GM18868 (cell line): ENCODE results near the gene FBXO11.
"Not testable (repeated sequence)": the region's sequence is repeated elsewhere in the genome, so short reads cannot be mapped to it uniquely, and the experiment has no call there.

ENCODE experiments used
- ATAC-seq: cut with Tn5 transposase; IDR thresholded peaks from one replicate; pipeline ENCODE4 v1.9.1; 2021; ENCODE audit warnings: mild to moderate bottlenecking, moderate library complexity; ENCODE audit not compliant: unreplicated experiment

The FBXO11 gene

DNA sequence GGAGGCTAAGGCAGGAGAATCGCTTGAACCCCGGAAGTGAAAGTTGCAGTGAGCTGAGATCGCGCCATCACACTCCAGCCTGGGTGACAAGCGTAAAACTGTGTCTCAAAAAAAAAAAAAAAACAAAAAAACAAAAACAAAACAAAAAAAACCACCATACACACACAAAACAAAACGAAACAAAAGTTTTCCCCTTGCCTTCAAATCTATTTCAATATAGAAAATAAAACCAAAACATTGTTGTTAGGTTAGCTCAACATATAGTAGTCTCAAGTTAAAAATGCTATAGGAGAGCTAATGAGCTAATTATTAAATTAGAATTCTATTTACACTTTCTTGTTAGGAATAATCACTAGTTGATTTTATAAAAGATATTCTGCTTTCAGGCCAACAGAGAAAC is 43.3 kb downstream of the FBXO11 start:
- no peak for ATAC-seq

DNA sequence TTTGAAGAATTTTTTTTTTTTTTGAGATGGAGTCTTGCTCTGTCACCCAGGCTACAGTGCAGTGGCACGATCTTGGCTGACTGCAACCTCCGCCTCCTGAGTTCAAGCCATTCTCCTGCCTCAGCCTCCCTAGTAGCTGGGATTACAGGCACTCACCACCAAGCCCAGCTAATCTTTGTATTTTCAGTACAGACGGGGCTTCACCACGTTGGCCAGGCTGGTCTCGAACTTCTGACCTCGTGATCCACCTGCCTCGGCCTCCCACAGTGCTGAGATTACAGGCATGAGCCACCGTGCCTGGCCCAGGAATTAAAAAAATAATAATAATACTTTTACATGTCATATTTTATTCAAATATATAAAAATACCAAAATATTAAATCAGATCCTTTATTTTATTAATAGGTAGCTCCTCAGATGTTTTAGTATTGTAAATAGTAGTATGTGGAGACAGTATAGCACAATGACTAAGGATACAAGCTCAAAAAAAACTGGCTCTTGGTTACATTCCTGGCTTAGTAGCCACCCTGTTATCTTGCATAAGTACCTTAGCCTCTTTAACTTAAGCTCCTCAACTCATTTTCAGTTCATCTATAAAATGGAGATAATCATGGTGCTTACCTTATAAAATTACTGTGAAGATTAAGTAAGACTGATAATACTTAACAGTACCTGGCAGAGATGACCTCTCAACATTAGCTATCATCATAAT is 53.1 kb downstream of the FBXO11 start:
- ATAC-seq = not testable (repeated sequence)

DNA sequence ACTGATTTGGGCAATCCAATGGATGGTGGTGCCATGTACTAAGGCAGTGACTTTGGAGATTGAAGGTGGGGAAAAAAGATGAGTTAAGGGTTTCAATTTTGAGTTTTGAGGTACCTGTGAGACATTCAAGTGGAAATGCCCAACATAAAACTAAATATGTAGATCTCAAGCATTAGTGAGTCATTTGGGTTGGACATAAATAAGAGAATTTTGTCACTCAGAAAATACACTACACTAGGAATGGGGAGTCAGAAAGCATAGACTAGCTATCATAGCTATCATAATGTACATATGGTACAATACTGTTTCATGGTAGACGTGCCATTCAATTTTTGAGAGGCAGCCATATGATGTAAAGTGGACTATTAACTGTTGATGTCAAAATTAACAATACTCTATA is 56.1 kb downstream of the FBXO11 start:
- no peak for ATAC-seq

DNA sequence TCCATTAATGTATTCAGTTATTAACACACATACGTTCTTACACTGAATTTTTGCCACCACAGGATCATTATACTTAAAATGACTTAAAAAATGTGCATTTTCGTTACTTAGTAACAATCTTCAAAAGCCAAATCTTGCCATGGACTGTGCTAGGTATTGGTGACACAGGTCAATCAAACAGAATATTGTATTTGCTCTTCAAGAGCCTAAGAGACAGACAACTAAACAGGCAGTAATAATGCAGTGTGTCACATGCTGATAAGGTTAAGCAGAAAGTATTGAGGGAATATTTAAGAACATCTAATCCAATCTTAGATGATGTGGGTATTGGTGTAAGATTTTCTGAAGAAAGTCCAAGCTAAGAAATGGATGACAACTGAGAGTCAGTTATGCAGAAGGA is 56.9 kb downstream of the FBXO11 start:
- ATAC-seq = no peak

DNA sequence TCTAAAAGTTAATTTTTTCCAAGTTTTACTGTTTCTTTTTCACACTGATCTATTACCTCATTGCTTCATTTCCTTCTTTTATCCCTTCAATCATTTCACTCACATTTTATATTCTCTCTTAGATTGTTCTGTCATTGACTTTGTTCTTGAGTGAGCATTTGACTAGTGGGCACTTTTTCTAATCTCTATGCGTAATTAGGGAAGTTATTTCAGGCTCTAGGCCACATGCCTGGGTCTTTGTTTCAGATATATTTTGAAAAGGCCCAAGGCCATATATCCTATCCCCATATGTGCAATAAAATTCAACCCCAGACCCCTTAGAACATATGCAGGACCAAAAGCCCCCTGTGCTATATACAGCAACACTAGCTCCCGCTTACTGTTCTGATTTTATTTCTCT is 62.1 kb downstream of the FBXO11 start:
- ATAC-seq = no peak

DNA sequence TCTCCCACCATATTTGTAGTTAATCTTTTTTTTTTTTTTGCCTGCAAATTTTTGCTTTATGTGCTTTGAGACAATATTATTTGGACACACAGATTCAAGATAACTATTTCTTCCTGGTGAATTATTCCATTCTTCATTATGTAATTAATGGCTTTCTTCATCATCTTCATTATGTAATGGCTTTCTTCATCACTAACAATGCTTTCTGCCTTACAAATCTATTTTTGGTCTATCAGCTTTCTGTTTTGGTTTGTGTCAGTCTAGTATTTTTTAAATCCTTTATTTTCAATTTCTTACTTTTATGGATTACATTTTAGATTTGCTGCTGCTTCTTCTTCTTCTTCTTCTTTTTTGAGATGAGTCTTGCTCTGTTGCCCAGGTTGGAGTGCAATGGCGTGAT is 62.9 kb downstream of the FBXO11 start:
- no peak for ATAC-seq

DNA sequence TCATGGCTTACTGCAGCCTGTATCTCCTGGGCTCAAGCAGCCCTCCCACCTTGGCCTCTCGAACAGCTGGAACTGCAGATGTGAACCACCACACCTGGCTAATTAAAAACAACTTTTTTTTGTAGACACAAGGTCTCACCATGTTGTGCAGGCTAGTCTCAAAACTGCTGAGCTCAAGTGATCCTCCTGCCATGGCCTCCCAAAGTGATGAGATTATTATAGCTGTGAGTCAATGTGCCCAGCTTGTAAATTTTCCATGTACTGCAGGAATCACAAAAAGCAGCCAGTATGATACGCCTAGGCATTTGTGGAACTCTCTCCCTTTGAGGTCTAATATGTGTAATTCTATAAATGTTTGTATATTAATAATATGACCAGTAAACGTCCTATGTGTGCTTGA is 63.5 kb downstream of the FBXO11 start:
- no peak for ATAC-seq

DNA sequence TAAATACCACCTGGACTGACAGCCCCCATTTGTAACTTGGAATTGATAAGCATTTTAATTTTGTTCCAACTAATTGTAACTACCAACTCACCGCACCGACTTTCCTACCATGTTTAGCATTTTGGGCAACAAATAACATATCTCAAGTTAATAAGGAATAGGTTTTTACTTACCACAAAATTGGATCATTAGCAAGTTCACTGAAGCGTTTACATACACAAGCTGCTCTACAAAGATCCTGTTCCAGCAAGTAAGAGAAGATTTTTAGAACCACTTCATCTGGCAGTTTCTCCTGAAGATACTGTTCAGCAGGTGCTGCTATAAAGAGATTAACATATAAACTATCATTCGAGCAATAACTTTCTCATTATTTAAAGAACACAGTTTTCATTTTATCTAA is 67.6 kb downstream of the FBXO11 start:
- no peak for ATAC-seq

DNA sequence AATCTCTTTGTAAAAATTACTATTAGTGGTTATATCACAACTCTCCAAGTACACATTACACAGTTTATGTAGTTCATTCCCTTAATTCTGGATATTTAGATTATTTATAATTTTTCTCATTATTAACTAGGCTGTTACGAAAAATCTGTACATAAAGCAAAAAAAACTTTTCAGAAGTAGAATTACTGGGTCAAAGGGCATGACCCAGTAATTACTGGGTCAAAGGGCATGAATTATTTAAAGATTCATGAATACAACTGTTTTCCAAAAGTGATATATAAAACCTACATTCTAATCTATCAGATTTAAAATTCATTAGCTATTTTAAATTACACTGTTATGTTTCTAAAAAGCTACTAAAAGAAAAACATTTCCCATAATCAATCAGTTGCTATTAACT is 68.0 kb downstream of the FBXO11 start:
- ATAC-seq = no peak

DNA sequence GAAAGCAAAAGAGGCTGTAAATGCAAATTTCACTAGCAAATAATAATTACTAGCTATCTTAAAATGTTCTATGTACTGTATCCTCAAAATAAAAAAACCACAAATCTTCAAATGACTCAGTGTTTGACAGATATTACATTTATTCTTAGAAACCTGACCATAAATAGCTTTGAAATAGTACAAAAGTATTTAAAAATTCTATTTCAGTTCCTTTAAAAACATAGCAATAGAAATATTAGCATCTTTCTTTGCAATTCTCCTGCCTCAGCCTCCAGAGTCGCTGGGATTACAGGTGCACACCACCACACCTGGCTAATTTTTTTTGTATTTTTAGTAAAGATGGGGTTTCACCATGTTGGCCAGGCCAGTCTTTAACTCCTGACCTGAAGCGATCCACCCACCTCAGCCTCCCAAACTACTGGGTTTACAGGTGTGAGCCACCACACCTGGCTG is 72.8 kb downstream of the FBXO11 start:
- ATAC-seq = peak; percentile 89

DNA sequence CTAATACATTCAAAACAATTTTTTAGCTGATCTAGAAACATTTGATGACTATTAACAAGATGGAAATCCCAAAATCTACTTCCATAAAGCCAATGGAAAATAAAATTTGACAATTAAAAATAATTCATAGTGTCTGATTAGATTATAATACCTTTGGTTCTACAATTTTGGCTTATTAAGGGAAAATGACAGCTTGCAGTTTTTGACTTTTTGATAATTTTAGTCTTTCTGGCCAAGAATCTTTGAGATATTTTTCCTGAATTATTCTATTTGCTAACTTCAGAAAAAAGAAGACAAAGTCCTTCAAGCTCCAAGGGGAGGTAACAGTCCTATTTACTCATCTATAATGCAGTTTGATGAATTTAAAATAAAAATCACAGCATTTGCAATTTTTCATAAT is 83.8 kb downstream of the FBXO11 start:
- ATAC-seq = no peak

DNA sequence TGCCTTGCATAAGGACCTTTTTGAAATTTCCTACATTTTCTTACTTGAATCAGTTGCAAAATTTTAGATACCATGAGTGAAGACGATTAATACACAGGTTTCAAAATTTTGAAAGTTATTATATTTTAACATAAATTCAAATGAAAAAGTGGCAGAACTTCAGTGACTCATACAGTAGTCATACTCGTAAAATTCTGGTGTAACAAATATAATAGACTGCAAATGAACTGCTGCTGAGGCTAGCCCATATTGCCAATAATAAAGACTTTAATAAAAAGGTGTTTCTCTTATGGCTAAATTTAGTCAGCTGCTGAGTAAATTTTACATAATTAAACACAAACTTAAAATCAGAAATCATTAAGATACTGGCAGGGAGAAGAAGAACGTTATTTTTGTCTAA is 86.5 kb downstream of the FBXO11 start:
- ATAC-seq = no peak

DNA sequence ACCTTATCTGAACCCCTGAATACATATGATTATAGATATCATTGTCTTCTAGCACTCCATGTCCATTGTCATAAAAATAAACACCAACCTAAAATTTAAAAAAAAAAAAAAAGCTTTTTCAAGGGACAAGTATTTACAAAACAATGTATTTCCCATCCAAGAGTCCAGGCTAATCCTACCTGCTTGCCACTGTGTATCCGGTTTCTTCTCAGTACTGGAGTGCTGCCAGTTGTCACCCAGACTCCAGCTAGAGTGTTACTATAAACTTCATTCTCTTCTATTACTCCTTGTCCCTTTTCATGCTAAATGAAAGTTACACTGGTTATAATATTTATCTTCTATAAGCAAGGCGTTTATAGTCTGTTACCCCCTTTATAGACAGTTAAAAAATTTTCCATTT is 87.5 kb downstream of the FBXO11 start:
- ATAC-seq = no peak

DNA sequence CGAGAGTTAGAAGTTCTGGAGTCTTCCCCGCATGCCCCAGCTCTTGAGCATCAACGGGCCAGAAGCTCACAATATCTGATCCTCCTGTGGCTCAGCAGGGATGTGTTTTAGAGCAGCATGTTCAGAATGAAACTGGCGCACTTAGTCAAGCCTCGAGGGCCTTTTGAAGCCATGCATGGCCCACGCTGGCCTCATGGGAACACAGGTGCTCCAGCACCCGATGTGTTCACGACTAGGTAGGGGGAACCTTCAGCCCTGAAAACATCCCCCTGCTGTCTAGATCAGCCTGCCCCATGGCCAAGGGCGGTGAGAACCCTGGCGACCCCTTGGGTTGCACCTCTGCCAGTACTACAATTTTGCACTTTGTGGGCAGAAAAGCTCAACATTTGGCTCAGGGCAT is 90.5 kb downstream of the FBXO11 start:
- peak; percentile 87 for ATAC-seq

DNA sequence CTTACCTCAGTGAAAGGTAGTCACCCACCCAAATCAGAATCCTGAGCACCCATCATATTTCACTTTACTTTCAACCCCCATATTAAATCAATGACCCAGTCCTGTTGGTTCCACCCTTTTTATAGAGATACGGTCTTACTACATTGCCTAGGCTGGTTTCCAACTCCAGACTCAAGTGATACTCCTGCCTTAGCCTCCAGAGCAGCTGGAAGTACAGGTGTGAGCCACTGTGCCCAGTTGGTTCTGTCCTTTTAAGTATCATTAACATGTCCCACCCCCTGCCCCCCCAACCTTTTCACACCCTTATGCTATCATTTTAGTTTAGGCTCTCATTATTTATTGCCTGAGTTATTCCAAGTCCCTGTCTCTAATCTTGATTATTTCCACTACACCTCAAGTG is 94.6 kb downstream of the FBXO11 start:
- no peak for ATAC-seq

DNA sequence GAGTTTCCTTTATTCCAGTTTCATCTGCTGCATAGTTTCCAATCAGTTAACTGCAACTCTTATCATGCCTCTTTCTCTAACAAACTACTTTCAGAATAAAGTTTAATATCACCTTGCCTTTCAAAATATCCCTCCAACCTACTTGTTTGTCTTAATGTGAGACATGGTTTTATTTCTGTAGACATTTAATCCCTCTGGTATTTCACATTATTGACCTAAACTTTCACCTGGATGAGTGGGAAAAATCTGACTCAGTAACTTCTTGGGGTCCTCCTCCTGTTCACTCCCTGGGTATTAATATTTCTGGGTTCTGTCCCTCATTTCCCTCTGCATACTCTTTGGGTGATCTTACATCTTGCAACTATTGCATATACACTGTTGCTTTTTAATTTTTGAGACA is 95.4 kb downstream of the FBXO11 start:
- no peak for ATAC-seq

DNA sequence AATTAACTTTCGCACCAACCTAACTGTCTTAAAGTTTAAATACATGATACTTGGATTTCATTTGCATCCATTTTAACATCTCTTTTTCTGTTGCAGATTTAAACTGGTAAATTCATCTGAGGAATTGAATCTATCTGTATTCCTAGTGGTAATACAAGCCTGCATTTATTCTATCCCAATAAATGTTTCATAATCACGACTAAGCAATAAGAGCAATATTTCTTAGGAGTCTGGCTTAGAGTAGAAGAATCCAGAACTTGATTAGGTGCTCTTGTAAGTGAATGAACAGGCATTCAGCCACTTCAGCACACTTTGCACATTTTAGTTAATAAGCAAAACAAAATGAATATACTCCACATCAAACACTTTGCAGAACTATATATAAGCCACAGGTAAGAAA is 96.4 kb downstream of the FBXO11 start:
- no peak for ATAC-seq

DNA sequence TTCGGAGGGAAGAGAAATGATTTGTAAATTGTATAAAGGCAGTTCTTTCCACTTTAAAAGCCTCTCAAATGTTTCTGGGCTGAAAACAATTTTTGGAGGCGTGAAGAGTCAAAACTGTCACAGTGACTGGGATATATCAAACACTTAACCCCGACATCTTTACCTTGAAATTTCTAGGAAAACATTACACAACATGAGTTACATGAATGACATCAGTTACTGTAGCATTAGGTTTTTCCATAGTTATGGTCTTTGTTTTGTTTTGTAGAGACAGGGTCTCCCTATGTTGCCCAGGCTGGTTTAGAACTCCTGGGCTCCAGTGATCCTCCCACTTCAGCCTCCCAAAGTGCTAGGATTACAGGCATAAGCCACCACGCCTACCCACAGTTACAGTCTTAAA is 97.7 kb downstream of the FBXO11 start:
- no peak for ATAC-seq

DNA sequence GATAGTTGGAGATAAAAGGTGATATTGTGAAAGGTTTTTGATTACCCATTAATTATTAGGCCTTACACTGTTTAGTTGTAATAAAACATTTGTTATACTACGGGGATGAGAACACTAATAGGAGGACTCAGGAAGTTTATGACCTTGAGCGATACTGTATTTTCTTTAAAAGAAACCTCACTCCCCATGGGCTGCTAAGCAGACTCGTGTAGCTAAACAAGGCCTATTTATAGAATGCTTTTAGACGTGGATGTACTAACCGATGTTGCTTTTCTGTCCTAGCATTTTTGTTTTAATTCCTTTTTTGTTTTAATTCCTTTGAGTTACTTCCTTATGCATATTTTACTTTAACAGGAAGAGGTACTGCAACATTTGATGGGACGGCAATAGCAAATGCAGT is 100.4 kb downstream of the FBXO11 start:
- ATAC-seq = no peak

DNA sequence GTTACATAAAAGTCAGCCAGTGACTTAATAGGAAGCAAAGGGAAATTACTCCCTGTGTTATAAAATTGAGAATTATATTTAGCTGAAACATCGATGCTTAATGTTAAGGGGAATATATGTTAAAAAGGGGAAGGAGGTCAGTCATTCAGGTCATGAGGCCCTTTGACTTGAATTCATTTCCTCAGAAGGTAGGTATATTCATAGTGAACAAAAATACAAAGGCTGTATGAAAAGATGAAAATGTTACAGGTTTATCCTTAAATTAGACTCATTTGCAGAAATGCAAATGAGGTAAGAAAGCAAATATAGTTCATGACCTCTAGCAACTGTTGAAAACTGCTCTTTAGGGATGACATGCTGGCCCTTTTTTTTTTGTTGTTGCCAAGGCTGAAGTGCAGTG is 102.5 kb downstream of the FBXO11 start:
- ATAC-seq = no peak

DNA sequence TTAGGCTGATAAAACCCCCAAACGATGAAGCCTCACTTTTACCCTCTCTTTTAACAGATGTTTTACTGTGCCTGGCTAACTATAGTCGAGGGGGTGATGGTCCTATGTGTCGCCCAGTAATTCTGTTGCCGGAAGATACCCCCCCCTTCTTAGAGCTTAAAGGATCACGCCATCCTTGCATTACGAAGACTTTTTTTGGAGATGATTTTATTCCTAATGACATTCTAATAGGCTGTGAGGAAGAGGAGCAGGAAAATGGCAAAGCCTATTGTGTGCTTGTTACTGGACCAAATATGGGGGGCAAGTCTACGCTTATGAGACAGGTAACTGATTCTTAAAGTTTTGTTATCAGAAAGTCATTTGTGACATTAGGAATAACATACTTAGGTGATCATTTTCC is 102.9 kb downstream of the FBXO11 start:
- no peak for ATAC-seq

DNA sequence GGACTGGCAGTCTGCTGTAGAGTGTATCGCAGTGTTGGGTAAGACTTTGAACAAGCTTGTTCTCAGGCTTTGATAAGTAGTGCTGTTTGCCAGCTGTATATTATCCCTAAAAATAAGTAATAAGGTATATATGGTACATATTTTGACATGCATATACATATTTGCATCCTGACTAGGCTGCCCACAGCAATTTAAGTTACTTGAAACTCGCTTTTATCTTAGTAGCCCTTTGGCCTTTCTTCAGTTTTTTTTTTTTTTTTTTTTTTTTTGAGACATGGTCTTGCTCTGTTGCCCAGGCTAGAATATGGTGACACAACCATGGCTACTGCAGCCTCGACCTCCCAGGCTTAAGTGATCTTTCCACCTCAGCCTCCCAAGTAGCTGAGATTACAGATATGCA is 105.2 kb downstream of the FBXO11 start:
- no peak for ATAC-seq

DNA sequence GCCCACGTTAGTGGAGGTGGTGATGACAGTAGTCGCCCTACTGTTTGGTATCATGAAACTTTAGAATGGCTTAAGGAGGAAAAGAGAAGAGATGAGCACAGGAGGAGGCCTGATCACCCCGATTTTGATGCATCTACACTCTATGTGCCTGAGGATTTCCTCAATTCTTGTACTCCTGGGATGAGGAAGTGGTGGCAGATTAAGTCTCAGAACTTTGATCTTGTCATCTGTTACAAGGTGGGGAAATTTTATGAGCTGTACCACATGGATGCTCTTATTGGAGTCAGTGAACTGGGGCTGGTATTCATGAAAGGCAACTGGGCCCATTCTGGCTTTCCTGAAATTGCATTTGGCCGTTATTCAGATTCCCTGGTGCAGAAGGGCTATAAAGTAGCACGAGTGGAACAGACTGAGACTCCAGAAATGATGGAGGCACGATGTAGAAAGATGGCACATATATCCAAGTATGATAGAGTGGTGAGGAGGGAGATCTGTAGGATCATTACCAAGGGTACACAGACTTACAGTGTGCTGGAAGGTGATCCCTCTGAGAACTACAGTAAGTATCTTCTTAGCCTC is 107.2 kb downstream of the FBXO11 start:
- ATAC-seq = no peak
